ENCODE data around the gene TBC1D16.

The TBC1D16 gene

GRCh38 chr17:79883202-79883601 lies 152.5 kb downstream of the TBC1D16 start:
- no peak for DNase-seq (ENCODE audit: low read depth)
- TF ChIP-seq CTCF (conservative IDR thresholded peaks at IDR 0.05; ENCODE audit: low read depth, low read length), result no peak
- no peak overlapping the region for H3K4me3 ChIP-seq (ENCODE audit: low read depth, low read length)
